Measurements from ENCODE around the gene ZNF717. TPM values are rescaled to one million over a fixed set of nuclear protein-coding genes. Genes with fewer than 3 reads are reported as not detected.
"Not testable (repeated sequence)": the region's sequence is repeated elsewhere in the genome, so short reads cannot be mapped to it uniquely, and the experiment has no call there.

The ZNF717 gene
- total RNA-seq = 3.8 and 3.9 TPM in 2 replicates

DNA sequence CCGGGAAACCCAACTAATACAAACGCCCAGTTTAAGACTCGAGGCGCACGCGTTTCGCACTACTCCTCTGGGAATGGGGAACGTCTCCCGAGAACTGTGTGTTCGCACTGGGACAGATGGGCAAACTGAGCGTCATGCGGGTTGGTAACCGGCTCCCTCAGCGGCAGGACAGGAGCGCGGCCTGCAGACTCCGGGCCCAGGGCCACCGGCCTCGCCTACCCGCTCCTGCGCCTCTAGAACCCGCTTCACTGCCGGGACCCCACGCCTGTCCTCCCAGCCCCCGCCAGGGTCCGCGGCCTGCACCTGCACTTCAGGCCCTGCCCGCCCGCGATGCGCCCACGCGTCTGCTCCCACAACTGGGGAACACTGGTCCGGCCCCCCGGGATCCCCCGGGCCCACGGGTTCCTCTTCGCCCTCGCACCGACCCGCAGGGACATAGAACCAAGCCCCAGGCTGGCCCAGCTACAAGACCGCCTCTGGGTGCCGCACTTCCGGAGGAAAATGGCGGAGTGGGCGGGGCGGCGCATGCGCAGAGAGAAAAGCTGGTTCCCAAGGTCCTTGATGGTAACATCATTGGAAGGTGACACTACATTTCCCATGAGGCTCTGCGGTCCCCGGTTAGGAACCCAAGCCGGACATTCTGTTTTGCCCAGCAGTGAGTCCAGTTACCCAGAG is at the start of gene ZNF717:
Gene ZNF717 (minus strand): TSS at position 469 of the 675 bp plus-strand sequence. CDS start 2,187 bp downstream, outside the sequence.
- peak; percentile 38 for DNase-seq (ENCODE audit: low read depth)
- TF ChIP-seq, protein P1, sequence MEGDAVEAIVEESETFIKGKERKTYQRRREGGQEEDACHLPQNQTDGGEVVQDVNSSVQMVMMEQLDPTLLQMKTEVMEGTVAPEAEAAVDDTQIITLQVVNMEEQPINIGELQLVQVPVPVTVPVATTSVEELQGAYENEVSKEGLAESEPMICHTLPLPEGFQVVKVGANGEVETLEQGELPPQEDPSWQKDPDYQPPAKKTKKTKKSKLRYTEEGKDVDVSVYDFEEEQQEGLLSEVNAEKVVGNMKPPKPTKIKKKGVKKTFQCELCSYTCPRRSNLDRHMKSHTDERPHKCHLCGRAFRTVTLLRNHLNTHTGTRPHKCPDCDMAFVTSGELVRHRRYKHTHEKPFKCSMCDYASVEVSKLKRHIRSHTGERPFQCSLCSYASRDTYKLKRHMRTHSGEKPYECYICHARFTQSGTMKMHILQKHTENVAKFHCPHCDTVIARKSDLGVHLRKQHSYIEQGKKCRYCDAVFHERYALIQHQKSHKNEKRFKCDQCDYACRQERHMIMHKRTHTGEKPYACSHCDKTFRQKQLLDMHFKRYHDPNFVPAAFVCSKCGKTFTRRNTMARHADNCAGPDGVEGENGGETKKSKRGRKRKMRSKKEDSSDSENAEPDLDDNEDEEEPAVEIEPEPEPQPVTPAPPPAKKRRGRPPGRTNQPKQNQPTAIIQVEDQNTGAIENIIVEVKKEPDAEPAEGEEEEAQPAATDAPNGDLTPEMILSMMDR (conservative IDR thresholded peaks at IDR 0.05; ENCODE audit: low read depth, low read length) = peak; percentile 3
- peak within 1 kb of the TSS; percentile 73 for H3K4me3 ChIP-seq (ENCODE audit: low read depth, low read length)

GRCh38 chr3:75831076-75831475 is 45.7 kb upstream of the ZNF717 start:
- not testable (repeated sequence) for DNase-seq (ENCODE audit: low read depth); H3K4me3 ChIP-seq (ENCODE audit: low read depth, low read length)

DNA sequence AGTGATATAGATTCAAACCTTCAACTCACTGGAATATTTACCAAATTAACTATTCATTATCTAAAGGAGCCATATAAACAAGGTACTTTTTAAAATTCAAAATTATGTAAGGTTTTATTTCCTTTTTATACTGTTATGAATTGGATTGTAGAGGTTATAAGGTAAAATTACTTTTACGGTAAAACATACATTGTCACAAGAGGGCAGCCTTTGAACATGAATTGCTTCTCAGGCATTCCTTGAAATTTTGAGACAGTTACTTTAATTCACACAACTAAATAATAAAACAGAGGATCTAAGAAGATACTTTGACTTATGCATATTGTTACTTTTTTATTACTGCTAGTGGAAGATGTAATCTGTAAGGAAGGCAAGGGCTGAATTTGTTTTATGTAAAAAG is 32.7 kb upstream of the ZNF717 start:
- TF ChIP-seq, protein P1 (conservative IDR thresholded peaks at IDR 0.05; ENCODE audit: low read depth, low read length) = peak; percentile 37
- H3K4me3 ChIP-seq (ENCODE audit: low read depth, low read length); DNase-seq (ENCODE audit: low read depth): not testable (repeated sequence)

DNA sequence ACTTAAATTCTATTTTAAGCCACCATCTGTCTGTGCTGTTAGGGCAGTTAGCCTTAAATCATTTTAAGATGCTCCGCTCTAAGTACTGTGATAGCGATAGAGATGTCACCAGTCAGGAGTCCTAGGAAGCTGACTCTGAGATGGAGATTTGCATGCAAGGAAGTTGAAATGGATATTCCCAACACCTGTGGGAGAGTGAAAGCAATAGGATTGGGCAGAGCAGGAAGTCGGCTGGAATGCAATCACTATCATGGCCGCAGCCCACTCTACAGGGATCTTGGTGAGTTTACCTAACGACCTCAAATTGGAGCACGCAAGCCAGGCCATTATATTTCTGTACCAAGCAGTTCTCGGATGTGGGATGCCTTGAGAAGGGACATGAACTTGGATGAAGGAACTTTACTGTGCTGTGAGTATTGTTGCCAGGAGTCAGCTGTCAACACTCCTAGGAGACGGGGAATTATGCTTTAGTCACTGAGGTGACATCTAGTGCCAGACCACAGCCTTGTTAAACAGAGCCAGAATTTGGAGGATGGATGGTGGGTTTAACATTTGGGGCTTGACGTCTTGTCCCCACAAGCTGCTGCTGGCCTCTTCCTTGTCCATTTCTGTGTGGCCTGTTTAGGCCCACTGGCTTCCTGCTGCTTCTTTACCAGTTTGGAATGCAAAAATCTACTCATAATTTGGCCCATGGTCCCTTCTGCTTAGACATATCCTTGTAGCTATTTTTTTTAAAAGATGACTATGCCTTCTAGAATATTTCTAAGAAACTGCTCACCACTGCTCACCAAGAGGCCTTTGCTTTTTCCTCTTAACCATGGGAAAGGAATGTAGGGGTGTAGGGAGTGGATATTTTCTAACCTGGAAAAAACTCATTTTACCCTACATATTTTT is 31.2 kb upstream of the ZNF717 start:
- H3K4me3 ChIP-seq (ENCODE audit: low read depth, low read length); DNase-seq (ENCODE audit: low read depth): not testable (repeated sequence)

GRCh38 chr3:75814797-75815196 is 29.4 kb upstream of the ZNF717 start:
- TF ChIP-seq, protein P1 (conservative IDR thresholded peaks at IDR 0.05; ENCODE audit: low read depth, low read length) = no peak
- H3K4me3 ChIP-seq (ENCODE audit: low read depth, low read length) = no peak overlapping the region
- no peak for DNase-seq (ENCODE audit: low read depth)

- H3K4me3 ChIP-seq (ENCODE audit: low read depth, low read length) = no peak overlapping the region
- TF ChIP-seq, protein P1 (conservative IDR thresholded peaks at IDR 0.05; ENCODE audit: low read depth, low read length) = no peak
- DNase-seq (ENCODE audit: low read depth) = no peak
Observed at GRCh38 chr3:75782506-75782905, 2.8 kb downstream of the ZNF717 start.

DNA sequence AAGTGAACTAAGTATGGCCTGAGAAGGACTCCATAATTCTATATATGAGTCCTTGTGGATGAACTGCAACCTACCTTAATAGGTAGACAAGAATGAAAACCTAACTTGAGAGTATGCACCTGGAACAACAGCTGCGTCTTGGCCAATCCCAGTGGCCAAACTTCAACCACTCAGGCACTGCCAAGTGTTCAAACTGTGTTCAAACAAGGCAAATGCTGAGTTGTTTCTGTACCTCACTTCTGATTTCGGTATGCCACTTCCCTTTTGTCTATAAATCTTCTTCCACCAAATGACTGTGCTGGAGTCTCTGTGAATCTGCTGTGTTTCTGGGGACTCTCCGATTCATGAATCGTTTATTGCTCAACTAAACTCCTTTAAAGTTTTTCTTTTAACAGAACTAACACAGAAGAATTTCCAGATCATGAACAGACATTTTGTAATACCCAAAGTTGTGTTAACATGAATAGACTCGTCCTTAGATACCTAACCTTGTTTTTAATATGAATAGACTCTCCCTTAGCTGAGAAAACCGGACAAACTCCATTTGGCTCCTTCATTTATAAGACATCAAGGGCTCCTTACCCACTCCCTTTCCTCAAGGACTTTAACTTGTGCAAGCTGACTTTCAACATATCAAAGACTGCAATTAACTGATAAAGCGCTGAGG is 4.1 kb downstream of the ZNF717 start:
- TF ChIP-seq, protein P1 (conservative IDR thresholded peaks at IDR 0.05; ENCODE audit: low read depth, low read length) = no peak
- no peak overlapping the region for H3K4me3 ChIP-seq (ENCODE audit: low read depth, low read length)
- no peak for DNase-seq (ENCODE audit: low read depth)

DNA sequence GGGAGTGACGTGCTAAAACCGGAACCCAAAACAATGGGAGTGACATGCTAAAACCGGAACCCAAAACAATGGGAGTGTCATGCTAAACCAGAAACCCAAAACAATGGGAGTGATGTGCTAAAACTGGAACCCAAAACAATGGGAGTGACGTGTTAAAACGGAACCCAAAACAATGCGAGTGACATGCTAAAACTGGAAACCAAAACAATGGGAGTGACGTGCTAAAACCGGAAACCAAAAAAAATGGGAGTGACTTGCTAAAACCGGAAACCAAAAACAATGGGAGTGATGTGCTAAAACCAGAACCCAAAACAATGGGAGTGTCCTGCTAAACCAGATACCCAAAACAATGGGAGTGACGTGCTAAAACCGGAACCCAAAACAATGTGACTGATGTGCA is 7.6 kb downstream of the ZNF717 start:
- DNase-seq (ENCODE audit: low read depth); H3K4me3 ChIP-seq (ENCODE audit: low read depth, low read length): not testable (repeated sequence)

DNA sequence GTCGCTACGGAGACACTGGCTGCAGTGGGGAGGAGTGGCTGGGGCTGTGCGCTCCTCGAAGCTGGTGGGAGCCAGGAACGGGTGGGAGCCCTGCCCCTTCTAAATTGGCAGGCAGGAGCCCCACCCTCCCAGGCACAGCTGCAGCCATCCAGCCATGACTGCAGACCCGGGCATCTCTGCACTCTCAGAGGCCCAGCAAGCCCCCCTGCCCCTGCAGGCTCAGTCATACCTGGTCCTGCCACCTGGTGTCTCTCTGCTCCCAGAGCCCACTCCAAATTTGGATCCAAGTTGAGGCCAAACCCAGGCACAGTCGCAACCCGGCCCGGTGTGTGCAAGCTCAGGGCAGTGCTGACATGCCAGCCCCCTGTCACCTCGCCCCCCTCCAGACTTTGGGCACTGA is 13.7 kb downstream of the ZNF717 start:
- DNase-seq (ENCODE audit: low read depth); H3K4me3 ChIP-seq (ENCODE audit: low read depth, low read length): not testable (repeated sequence)

All from epithelial cell of proximal tubule (primary cell).